OCI-LY1 (cell line): Measurements from ENCODE around the gene FMO2.

Source experiments
- CTCF ChIP-seq: fragments of 200-600 bp; sonication (generic), shearing (Covaris generic); IDR thresholded peaks from 2 replicates; pipeline ENCODE4 v1.5.1; 2017; ENCODE audit warnings: mild to moderate bottlenecking, antibody characterized with exemption, low read length, moderate library complexity, mixed read lengths
- EZH2 ChIP-seq: fragments of 200-600 bp; sonication (generic), shearing (Covaris generic); IDR thresholded peaks from 2 replicates; pipeline ENCODE4 v1.8.0; 2017; ENCODE audit warnings: borderline replicate concordance, mixed run types, mild to moderate bottlenecking, antibody characterized with exemption, low read length, moderate library complexity, mixed read lengths

- TF ChIP-seq EZH2 (no peak), CTCF (no peak)
Observed at GRCh38 chr1:171185091-171185490, at the start of gene FMO2.
